ENCODE data around the gene BRIX1. TPM values are rescaled to one million over a fixed set of nuclear protein-coding genes. Genes with fewer than 3 reads are reported as not detected.

BRIX1 gene
- total and polyA plus RNA-seq, 9 of the 15 experiments (the other 6 are each of a cell fraction or from before 2014, with no cell fraction given) = 115 to 193 (median 159) TPM

GRCh38 chr5:34866989-34867471, 48.5 kb upstream of the BRIX1 start (continued):
- TF ChIP-seq ZNF347 (CRISPR knock-in tag; IDR thresholded peaks at IDR 0.05; ENCODE audit: low read depth) (no peak), ZNF639 (CRISPR knock-in tag; conservative IDR thresholded peaks at IDR 0.05 in 1 of 2, IDR thresholded peaks at IDR 0.05 in 1 of 2) (peak in 1 of 2 experiments; percentile 77; a peak in 1 of 4 replicates), STAT5B (CRISPR knock-in tag; IDR thresholded peaks at IDR 0.05) (no peak), POLR2B (IDR thresholded peaks at IDR 0.05; ENCODE audit: low read depth, partially characterized antibody) (peak; percentile 55), ZFP36 (IDR thresholded peaks at IDR 0.05; ENCODE audit: low read depth, low read length, partially characterized antibody) (no peak), RBM39 (optimal IDR thresholded peaks at IDR 0.05; ENCODE audit: low read depth, low read length) (no peak), ASH1L (IDR thresholded peaks at IDR 0.05; ENCODE audit: borderline replicate concordance, low read depth, partially characterized antibody) (no peak), HCFC1 (IDR thresholded peaks at IDR 0.05; ENCODE audit: low read depth, low read length) (0 out of 2 replicates have a peak, but pooled peaks have one; percentile 18), TAF15 (IDR thresholded peaks at IDR 0.05; ENCODE audit: low read depth, low read length) (no peak), MNT (conservative IDR thresholded peaks at IDR 0.05) (peak in 1 of 2 experiments; percentile 29; a peak in 2 of 4 replicates), ATF7 (IDR thresholded peaks at IDR 0.05) (peak; percentile 71), MTA1 (IDR thresholded peaks at IDR 0.05; ENCODE audit: borderline replicate concordance) (peak; percentile 45; the same call in 1 of the 2 replicates), ZEB2 (IDR thresholded peaks at IDR 0.05) (peak; percentile 84; the same call in 1 of the 2 replicates), TFAP4 (CRISPR knock-in tag; IDR thresholded peaks at IDR 0.05; ENCODE audit: borderline replicate concordance) (peak; percentile 66; the same call in 1 of the 2 replicates), ESRRA (IDR thresholded peaks at IDR 0.05; ENCODE audit: borderline replicate concordance, low read depth) (peak; percentile 35), TAF9B (IDR thresholded peaks at IDR 0.05; ENCODE audit: partially characterized antibody) (peak; percentile 71), ZNF444 (CRISPR knock-in tag; IDR thresholded peaks at IDR 0.05) (peak; percentile 59; the same call in 1 of the 2 replicates), E2F1 (CRISPR knock-in tag; IDR thresholded peaks at IDR 0.05) (0 out of 2 replicates have a peak, but pooled peaks have one; percentile 28), CHAMP1 (IDR thresholded peaks at IDR 0.05) (no peak; the same call in 1 of the 2 replicates), SMARCA4 (IDR thresholded peaks at IDR 0.05) (peak; percentile 95), SOX6 (IDR thresholded peaks at IDR 0.05) (peak; percentile 49)

All from K562 (cell line).